Common myeloid progenitor, CD34-positive (primary cell): Measurements from ENCODE around the gene ZFP36.

Experiments
- CTCF ChIA-PET: fragments of 350-600 bp; sonication (Branson Sonifier 250); formaldehyde crosslinking; loops from one replicate; lab custom pipeline; 2021; ENCODE audit warnings: antibody characterized with exemption; lab: Charles Lee
- POLR2A ChIA-PET: fragments of 350-600 bp; sonication (Branson Sonifier 250); formaldehyde crosslinking; loops from one replicate; lab custom pipeline; 2021; ENCODE audit warnings: antibody characterized with exemption; lab: Charles Lee
- DNase-seq, 3 donors: peaks; one replicate each; pipeline versions ENCODE4 v3.0.0 to v3.0.0-alpha.2; 2013
- H3K27ac ChIP-seq, 2 experiments: 1 replicate in 1 of 2; 2 replicates in 1 of 2; pipeline ENCODE4 v1.7.0; 2013; ENCODE audit warnings: inconsistent platforms in 2 of 2, low read length in 2 of 2, mild to moderate bottlenecking in 2 of 2, low read depth in 1 of 2, moderate library complexity in 1 of 2; ENCODE audit not compliant: severe bottlenecking in 2 of 2, insufficient read depth in 1 of 2, poor library complexity in 1 of 2
- H3K27me3 ChIP-seq, 5 experiments: replicated peaks in 2 of 5; 1 replicate in 3 of 5; 2 replicates in 2 of 5; pipeline versions ENCODE4 v1.6.1 to v1.7.0; 2013; ENCODE audit warnings: low read length in 4 of 5, mild to moderate bottlenecking in 2 of 5, moderate library complexity in 2 of 5, inconsistent platforms in 1 of 5; ENCODE audit not compliant: insufficient read depth in 5 of 5, control insufficient read depth in 4 of 5
- H3K36me3 ChIP-seq, 4 experiments: 1 replicate in 2 of 4; 2 replicates in 2 of 4; pipeline versions ENCODE4 v1.6.1 to v1.7.0; 2013; ENCODE audit warnings: low read length in 3 of 4, control low read depth in 1 of 4, mild to moderate bottlenecking in 1 of 4; ENCODE audit not compliant: control insufficient read depth in 4 of 4, insufficient read depth in 4 of 4
- H3K4me1 ChIP-seq, 4 experiments: 1 replicate in 3 of 4; 2 replicates in 1 of 4; pipeline versions ENCODE4 v1.6.1 to v1.7.1; 2013; ENCODE audit warnings: low read length in 3 of 4, mild to moderate bottlenecking in 3 of 4, control low read depth in 1 of 4, inconsistent platforms in 1 of 4, moderate library complexity in 1 of 4; ENCODE audit not compliant: control insufficient read depth in 4 of 4, insufficient read depth in 4 of 4; ENCODE audit errors: control extremely low read depth in 1 of 4
- H3K4me3 ChIP-seq, 7 experiments: 1 replicate in 4 of 7; 2 replicates in 3 of 7; pipeline versions ENCODE4 v1.5.1 to v1.7.0; 2013; ENCODE audit warnings: mild to moderate bottlenecking in 7 of 7, low read length in 6 of 7, moderate library complexity in 6 of 7, inconsistent platforms in 2 of 7, low read depth in 2 of 7, control low read depth in 1 of 7; ENCODE audit not compliant: insufficient read depth in 4 of 7, control insufficient read depth in 1 of 7; ENCODE audit errors: extremely low read depth in 1 of 7
- H3K9me3 ChIP-seq, 5 experiments: 1 replicate in 4 of 5; 2 replicates in 1 of 5; pipeline versions ENCODE4 v1.6.1 to v1.7.1; 2013; ENCODE audit warnings: low read length in 4 of 5, mild to moderate bottlenecking in 2 of 5, inconsistent platforms in 1 of 5, low read depth in 1 of 5, moderate library complexity in 1 of 5; ENCODE audit not compliant: control insufficient read depth in 4 of 5, insufficient read depth in 2 of 5; ENCODE audit errors: control extremely low read depth in 1 of 5
- WGBS: methylation state at CpG from one replicate; pipeline ENCODE4 v1.1.5; 2013; ENCODE audit not compliant: insufficient coverage; 5-methylcytosine and 5-hydroxymethylcytosine counted together

Gene ZFP36

DNA sequence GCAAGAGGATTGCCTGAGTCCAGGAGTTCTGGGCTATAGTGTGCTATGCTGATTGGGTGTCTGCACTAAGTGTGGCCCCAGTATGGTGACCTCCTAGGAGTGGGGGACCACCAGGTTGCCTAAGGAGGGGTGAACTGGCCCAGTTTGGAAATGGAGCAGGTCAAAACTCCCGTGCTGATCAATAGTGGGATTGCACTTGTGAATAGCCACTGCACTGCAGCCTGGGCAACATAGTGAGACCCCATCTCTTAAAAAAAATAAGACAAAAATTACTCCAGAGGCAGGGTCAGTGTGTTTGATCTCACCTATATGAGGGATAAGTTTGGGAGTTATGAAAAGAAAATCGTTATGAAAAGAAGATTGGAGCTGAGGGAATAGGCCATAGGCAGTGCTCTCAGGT lies 37.4 kb upstream of the ZFP36 start:
- Histone ChIP-seq H3K27ac (no peak overlapping the region), H3K36me3 (peaks cover 37 to 75% (median 60%) of the 10 kb centered on the region in 4 experiments), H3K4me1 (no peaks in the 10 kb centered on the region), H3K9me3 (no peaks in the 10 kb centered on the region), H3K4me3 (no peak overlapping the region), H3K27me3 (no peaks in the 10 kb centered on the region)
- CTCF ChIA-PET: interaction anchor here (1.0 to 1.3 kb wide), 3 partner anchors 13 to 20 kb away, joined by 3 to 4 read pairs (median 3); no protein-coding TSS in a partner anchor
- 88% methylated on average over 1 of the region's 2 CpGs for WGBS
- POLR2A ChIA-PET: no interaction called here
- DNase-seq: no peak

DNA sequence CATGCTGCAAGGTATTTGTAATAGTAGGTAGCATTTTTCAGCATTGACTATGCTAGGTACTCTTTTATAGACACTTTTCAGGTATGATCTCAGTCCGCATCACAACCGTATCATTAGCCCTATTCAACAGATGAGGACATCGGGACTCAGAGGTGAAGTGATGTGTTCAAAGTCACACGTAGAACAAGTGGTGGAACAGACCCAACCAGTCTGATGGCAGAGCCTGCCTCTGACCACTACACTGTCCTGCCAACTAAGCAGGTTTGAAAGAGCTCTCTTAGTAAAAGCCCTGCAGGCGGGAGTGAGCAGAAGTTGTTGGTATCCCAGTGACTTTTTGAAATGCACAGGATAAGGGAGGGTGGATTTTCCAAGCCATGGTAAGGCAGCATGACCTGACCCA lies 35.9 kb upstream of the ZFP36 start:
- no peaks in the 10 kb centered on the region for H3K4me1 ChIP-seq
- no peak overlapping the region for H3K4me3 ChIP-seq
- no peaks in the 10 kb centered on the region for H3K27me3 ChIP-seq
- no peaks in the 10 kb centered on the region for H3K9me3 ChIP-seq
- CTCF ChIA-PET: interaction anchor here (1.1 kb wide), 1 partner anchor 8 kb away, joined by 3 read pairs; no protein-coding TSS in a partner anchor
- no peak overlapping the region for H3K27ac ChIP-seq
- no peak for DNase-seq
- POLR2A ChIA-PET: no interaction called here
- H3K36me3 ChIP-seq: peaks cover 35 to 76% (median 59%) of the 10 kb centered on the region in 4 experiments
- 97% methylated on average over 5 of the region's 5 CpGs for WGBS

DNA sequence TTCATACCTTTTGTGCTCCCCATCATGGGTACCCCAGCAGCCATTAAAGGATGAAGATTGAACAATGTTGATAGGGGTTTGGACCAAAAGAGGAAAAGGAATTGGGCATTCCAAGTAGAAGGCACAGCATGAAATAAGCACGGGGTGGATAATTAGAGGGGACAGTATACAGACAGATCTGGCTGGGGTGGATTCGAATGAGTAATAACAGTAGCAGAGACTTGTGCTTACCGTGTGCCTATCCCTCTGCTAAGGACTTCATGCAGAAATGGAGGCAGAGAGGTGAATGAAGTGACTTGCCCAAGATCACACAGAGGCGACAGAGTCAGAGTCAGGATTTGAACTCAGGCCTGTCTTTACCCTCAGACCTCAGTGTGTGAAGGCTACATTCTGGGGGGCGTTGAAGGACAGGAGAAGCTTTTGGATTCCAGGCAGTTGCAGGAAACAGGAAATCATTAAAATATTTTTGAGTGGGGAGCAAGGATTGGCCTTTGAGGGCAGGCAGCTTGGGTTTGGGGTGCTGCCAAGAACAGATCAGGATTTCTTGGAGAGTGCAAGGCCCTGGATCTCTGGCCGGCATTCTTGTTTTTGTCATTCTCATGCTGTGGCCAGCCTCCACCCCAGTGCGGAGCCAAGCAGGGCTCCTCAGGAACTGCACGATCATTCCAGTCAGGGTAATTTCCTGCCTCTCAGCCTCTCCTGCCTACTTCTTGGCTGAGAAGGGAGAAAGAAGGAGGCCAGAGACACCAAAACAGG lies 34.4 kb upstream of the ZFP36 start:
- no peak overlapping the region for H3K4me3 ChIP-seq
- H3K27ac ChIP-seq: no peak overlapping the region
- H3K36me3 ChIP-seq: peaks cover 33 to 81% (median 69%) of the 10 kb centered on the region in 4 experiments
- H3K9me3 ChIP-seq: no peaks in the 10 kb centered on the region
- no peak for DNase-seq
- CTCF ChIA-PET: interaction anchor here (2.2 kb wide), 1 partner anchor 10 kb away, joined by 6 read pairs; no protein-coding TSS in a partner anchor
- POLR2A ChIA-PET: interaction anchor here (0.7 kb wide), 1 partner anchor 15 kb away, joined by 3 read pairs; no protein-coding TSS in a partner anchor
- no peaks in the 10 kb centered on the region for H3K4me1 ChIP-seq
- no peaks in the 10 kb centered on the region for H3K27me3 ChIP-seq
- 77% methylated on average over 6 of the region's 8 CpGs for WGBS

DNA sequence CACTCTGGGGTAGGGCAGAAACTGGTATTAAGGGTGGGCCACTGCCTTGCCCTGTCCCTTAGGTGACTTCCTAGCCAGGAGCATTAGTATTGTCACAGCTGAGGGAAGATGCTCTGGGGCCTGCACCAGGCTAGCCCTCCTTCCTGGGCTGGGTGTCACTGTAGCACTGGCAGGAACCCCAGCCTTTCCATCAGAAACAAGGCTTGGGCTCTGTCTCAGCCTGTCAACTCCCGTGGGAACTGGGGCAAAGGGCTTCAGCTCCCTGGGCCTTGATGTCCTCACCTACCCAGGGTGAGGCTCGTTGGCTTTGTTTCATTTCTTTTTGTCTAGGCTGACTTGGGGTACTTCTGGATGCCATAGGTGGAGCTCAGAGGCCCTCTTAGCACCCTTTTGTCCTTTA lies 33.7 kb upstream of the ZFP36 start:
- H3K4me1 ChIP-seq: no peaks in the 10 kb centered on the region
- no peak overlapping the region for H3K27ac ChIP-seq
- DNase-seq: no peak
- 100% methylated on average over 2 of the region's 2 CpGs for WGBS
- no peak overlapping the region for H3K4me3 ChIP-seq
- no peaks in the 10 kb centered on the region for H3K27me3 ChIP-seq
- ChIA-PET CTCF (interaction anchor here (0.7 to 2.2 kb wide), 2 partner anchors 11 to 39 kb away, joined by 3 to 6 read pairs; no protein-coding TSS in a partner anchor), POLR2A (no interaction called here)
- H3K36me3 ChIP-seq: peaks cover 33 to 88% (median 75%) of the 10 kb centered on the region in 4 experiments
- H3K9me3 ChIP-seq: no peaks in the 10 kb centered on the region

DNA sequence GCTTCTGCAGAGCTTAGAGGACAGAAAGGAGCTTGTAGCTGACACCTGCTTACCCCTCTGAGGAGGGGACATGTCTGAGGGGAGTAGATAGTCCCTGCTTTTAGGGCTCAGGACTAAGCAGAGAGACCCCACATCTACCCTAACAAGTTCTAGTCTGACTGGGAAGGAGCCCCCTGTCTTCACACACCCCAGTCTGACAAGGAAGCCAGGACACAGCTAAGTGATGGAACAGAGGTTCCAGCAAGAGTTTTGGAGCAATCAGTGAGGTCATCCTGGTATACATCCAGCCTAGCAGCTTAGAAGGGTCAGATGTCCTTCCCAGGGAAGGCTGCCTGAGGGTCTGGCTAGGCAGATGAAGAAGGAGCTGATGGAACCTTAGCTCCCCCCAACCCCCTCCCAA lies 30.7 kb upstream of the ZFP36 start:
- ChIA-PET CTCF (interaction anchor here (0.7 to 1.2 kb wide), 3 partner anchors 10 to 36 kb away, joined by 3 read pairs; partner anchors contain the start of gene PLEKHG2), POLR2A (no interaction called here)
- H3K9me3 ChIP-seq: no peaks in the 10 kb centered on the region
- no peak overlapping the region for H3K4me3 ChIP-seq
- no peak overlapping the region for H3K27ac ChIP-seq
- DNase-seq: no peak
- no peaks in the 10 kb centered on the region for H3K27me3 ChIP-seq
- H3K4me1 ChIP-seq: no peaks in the 10 kb centered on the region
- peaks cover 14 to 91% (median 73%) of the 10 kb centered on the region in 4 experiments for H3K36me3 ChIP-seq

DNA sequence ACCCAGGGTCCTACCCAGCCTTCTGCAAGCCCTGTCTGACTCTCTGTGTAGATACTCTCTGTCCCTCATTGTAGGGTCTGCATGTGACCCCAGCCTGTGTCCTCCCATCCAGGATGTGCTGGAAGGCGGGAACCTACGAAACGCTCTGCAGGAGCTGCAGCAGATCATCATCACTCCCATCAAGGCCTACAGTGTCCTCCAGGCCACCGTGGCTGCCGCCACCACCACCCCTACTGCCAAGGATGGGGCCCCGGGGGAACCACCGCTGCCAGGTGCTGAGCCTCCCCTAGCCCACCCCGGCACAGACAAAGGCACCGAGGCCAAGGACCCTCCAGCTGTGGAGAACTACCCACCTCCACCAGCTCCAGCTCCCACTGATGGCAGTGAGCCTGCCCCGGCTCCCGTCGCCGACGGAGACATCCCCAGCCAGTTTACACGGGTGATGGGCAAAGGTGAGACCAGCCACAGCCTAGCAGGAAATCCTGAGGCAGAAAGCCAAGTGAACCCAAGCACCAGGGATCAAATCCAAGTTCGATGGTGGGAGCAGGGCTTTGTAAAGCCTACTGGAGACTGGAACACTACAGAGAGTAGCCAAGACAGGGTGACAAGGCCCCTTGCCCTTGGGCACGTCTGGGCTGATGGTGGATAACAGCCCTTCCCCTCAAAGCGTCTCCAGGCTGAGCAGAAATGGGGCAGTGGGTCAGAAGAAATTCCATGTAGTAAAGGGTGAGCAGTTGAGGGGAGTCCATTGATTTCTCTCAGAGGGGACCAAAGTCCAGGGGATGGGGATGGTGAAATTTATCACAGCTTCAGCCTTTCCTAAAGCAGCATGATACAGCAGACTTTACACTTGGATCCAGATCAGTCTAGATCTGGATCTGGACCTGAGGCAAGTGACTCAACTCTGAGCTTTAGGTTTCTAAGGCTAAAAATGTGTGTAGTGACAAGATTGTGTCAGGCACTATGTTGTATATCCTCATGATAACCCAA lies 29.0 kb upstream of the ZFP36 start:
- ChIA-PET POLR2A (interaction anchor here (0.7 kb wide), 1 partner anchor 13 kb away, joined by 3 read pairs; the partner anchor contains the start of gene PAF1), CTCF (interaction anchor here (1.1 to 1.3 kb wide), 2 partner anchors 12 to 17 kb away, joined by 3 read pairs; no protein-coding TSS in a partner anchor)
- Histone ChIP-seq H3K27me3 (no peaks in the 10 kb centered on the region), H3K27ac (no peak overlapping the region), H3K4me3 (no peak overlapping the region), H3K9me3 (no peaks in the 10 kb centered on the region), H3K36me3 (peaks cover 20 to 93% (median 71%) of the 10 kb centered on the region in 4 experiments), H3K4me1 (no peaks in the 10 kb centered on the region)
- 89% methylated on average over 8 of the region's 18 CpGs for WGBS
- no peak for DNase-seq
